HG02970 (cell line): ENCODE results near the gene LAMB1.
"Not testable (repeated sequence)": the region's sequence is repeated elsewhere in the genome, so short reads cannot be mapped to it uniquely, and the experiment has no call there.

Experiments
- ATAC-seq: cut with Tn5 transposase; IDR thresholded peaks from one replicate; pipeline ENCODE4 v1.9.1; 2021; ENCODE audit warnings: mild to moderate bottlenecking, moderate library complexity, moderate number of reproducible peaks; ENCODE audit not compliant: unreplicated experiment, low FRiP score

Gene LAMB1

DNA sequence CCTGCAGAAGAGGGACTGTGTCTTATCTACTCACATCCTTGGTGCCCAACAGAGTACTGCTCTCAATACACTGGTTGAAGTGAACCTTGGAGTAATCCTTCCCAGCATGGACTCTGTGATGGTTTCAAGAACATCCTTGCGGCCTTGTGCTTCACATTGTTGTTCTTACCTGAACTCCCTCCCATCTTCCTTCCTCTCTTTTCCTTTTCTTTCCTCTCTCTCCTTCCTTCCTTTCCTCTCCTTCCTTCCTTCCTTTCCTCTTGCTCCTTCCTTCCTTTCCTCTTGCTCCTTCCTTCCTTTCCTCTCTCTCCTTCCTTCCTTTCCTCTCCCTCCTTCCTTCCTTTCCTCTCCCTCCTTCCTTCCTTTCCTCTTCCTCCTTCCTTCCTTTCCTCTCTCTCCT lies 26.3 kb downstream of the LAMB1 start:
- ATAC-seq = no peak

DNA sequence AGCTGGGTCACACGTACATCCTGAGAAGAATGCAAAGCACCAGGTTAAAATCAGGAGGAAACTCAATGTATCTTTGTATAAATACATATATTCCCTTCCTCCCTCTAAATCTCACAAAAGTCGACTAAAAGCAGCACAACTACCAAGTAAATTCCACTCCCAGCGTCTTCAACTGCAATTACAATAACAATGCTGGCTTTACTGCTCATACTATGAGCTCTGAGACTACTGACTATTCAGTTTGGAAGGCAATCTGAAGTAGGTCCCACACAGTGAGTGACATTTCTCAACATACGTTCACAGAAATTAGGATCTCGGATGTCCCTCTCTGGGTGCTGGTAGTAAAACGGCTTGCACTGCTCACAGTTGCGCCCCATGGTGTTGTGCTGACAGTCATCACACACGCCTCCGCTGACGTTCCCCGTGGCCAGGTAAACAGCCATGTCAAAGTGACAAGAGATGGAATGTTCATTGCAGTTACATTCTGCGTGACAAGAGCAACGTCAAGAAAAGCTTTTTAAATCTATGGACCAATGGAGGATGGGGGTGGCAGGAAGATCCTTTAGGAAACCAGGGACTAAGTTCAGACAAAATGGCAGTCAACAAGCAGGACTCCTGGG lies 27.5 kb downstream of the LAMB1 start:
- ATAC-seq = no peak

DNA sequence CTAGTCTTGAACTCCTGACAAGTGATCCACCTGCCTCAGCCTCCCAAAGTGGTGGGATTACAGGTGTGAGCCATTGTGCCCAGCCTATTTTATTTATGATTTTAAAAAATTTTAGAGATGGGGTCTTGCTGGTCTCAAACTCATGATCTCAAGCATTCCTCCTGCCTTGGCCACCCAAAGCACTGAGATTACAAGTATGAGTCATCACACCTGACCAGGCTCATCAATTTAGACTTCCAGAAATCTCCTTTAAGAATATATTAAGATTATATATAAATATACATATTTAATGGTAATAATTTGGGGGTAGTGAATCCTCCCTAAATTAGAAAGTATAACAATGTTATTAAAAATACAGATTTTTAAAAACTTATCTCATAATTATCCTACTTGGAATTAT lies 29.1 kb downstream of the LAMB1 start:
- ATAC-seq = no peak

DNA sequence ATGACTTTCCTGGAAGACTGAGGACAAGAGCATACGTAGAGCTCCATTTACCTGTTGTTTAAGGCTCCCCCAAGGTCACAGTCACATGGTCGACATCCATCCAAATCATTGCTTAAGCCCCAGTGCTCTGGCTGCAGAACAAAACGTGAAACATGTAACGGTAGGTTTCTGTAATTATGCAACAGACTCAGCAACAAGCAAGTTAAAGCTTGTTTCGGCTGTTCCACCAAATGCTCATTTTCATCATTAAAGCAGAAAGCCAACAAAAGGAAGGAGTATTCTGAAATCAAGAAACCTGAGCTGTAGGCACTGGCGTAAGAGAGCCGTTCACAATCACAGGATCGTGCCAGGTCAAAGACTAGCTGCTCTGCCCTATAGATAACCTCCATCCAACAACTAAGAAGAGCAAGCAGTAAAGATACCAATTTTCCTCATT lies 30.0 kb downstream of the LAMB1 start:
- no peak for ATAC-seq

DNA sequence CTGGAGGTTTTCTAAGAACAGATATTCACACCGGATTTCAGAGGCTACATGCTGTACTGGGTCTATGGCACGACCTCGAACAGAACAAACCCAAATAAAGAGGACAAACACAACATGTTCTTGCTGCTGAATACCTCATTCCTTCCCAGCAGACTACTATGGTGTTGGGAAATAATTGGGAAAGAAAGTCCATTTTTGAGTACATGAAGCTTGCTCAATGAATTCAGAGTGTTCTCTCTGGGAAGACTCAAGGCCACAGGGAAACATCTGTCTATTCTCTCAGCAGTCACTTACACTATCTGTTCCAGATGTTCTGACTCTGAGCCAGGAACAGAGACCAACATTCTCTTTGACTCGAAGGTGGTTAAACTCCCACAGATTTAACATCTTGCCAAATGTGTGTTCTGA lies 30.9 kb downstream of the LAMB1 start:
- no peak for ATAC-seq

DNA sequence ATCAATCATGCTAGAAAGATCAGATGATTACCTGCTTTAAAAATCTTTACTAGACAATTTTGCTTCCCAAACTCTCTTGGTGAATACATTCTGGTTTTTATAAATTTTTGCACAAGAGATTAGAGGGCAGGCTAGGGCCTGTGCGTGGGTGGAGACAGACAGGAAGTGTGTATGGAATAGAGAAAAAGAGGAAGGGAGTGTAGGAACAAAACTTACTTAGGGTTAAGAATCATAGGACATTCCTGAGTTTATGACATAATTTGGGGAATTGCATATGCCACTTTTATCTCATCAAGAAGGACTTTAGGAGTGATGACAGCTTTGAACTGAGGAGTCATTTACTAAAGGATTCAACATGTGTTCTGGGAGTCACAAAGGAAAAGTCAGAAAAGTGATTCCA lies 31.3 kb downstream of the LAMB1 start:
- ATAC-seq = no peak

DNA sequence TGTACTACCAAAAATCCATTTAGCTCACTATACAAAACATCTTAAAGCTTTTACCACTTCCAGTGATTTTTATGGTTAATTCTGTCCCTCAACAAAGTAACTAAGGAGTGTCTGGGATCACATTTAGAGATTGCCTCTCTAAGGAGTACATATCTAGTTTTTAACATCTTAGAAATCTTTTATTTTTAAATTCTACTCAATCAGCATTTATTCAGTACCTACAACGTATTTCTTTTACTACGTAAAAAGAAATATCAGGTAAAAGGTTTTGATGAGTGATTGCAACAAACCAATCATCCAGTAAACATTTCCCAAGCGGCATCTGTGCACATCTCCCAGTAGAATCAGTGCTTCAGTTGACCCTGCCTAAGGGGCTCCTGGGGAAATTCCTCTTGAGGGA lies 31.9 kb downstream of the LAMB1 start:
- no peak for ATAC-seq

DNA sequence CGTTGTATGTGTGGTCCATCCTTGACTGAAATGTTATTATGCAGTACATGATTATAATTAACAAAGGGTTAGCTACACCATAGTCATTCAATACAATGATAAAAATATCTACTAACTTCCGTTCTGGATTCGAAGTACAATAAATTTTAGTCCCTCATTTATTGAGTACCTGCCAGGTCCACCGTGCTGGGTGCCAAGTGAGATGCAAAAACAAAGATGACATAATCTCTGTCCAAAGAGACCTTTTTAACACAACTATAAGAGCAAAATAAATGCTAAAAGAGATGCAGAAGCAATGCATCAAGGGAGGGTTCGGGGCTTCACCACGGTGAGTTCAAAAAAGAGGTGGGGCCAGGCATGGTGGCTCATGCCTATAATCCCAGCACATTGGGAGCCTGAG lies 33.1 kb downstream of the LAMB1 start:
- ATAC-seq = no peak

DNA sequence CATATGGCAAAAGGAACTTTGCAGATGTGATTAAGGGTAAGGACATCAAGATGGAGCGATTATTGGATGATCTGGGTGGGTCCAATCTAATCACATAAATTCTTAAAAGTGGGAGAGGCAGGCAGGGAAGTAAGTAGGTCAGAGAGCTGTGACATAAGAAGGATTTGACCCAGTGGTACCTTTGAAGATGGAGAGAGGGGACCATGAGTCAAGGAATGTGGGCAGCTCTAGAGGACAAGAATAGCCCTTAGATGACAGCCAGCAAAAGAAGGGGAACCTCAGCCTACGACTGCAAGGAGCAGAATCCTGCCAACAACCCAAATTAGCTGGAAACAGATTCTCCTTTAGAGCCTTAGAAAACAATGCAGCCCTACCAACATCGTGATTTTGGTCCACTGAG lies 34.5 kb downstream of the LAMB1 start:
- no peak for ATAC-seq

DNA sequence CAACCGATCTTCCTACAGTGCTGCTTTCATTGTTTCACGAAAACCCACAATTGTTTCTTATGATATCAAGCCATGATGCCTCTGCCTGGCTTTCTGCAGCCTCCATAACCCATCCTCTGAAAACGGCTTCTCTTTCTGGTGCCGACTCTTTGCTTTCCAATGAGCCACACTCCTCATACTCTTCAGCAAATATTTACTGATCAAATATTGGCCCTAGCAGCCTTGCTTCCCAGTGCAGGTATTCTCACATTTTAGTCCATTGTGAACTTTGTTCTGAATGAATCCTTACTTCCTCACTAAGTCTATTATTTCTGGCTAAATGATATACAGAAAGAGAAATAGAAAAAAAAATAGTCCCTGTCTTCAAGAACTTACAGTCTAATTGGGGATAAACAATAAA lies 35.5 kb downstream of the LAMB1 start:
- ATAC-seq = no peak

DNA sequence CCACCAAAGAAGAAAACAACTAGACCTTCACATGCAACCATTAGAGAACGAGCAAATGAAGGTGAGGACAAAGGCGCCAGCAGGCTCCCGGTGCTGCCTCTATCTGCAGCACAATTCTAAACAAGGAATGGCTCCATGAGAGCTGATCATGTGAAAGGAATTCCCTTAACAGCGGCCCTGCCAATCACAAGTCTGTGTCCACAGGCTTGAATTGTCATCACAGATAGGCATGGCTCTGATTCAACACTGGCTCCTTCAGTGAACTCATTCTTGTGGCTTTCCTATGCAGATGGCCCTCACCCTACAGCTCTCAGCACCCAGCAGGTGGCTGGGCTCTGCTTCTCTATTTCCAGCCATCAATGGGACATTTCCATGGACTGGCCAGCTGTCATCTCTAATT lies 36.2 kb downstream of the LAMB1 start:
- no peak for ATAC-seq

DNA sequence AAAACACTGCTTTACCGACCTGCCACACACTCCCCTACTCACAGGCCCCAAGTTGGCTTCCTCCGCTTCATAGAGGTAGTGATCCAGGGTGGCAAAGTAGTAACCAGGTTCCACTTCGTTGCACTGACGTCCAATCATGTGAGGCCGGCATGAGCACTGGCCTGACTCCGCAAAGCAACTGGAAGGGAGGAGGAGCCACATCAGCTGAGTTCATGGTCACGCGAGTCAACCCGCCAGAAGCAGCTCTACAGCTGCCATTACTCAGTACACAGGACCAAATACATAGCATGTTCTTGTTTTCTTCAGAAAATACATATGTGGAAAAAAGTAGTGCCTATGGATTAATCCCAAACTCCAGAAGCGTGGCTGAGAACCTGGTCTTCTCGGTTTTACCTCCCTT lies 38.5 kb downstream of the LAMB1 start:
- ATAC-seq = no peak

DNA sequence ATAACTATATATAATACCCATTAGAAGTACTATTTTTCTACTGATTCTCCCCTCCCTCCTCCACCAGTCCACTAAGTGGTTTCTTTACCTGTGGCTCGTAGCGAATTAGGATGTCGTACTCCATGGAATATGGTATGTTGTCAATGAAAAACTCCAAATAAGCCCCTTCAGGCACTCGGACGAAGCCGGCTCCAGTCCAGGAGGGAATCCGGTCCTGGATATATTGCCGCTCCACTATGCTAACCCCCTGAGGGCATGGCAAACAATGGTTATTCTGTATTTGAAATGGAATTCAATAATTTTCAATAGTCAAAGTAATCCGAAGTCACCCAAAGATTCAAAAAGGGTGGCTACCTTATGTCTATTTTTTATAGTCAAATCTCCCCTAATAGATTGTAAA lies 40.1 kb downstream of the LAMB1 start:
- ATAC-seq = no peak

DNA sequence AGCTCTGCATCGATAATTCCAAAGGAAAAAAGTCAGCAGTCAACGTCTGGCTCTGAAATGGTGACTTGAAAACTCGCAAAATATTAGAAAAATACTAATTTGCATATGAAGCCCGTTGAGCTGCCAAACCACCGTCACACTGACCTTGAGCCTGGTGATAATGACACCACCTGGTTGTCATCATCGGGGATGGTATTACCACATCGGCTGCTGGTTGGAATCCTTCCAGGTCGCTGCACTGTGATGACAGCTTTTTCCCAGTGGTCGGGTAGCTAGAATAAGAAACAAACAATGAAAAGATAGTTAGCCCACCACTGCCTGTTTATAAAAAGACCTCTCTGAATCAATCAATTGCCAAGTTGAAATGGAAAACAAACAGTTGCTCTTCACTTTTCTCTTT lies 41.6 kb downstream of the LAMB1 start:
- no peak for ATAC-seq

DNA sequence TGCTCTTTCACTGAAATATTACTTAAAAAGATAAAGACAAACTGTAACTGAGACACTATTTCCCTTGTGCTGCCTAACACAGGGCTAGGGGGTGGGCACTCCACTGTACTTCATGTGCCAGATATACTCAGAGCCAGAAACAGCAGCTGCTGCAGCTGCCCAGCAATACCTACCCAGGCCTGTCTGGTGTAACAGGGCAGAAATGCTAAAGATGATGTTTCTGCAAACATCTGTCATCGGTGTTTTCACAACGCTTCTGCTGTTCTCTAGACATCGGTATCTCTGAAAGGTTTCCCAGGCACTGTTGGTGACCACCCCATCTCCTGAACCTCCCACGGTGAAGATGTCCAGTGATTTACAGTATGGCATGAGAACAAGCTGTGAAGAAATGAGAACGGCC lies 42.7 kb downstream of the LAMB1 start:
- ATAC-seq = no peak

DNA sequence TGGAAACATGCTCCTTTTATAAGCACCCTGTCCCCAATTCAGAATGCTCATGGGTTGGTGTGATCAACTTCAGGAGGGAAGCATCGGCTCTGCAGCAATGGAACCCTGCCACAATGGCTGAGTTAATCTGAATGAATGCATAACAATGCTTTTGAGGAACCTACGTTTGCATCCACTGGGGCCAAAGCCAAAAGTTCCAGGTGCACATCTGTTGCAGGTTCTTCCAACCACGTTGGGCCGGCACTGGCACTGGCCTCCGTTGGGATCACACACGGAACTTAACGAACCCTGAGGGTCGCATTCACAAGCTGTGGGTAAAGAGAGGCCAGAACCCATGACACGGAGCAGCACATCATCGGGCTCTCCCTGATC lies 43.4 kb downstream of the LAMB1 start:
- ATAC-seq = no peak

DNA sequence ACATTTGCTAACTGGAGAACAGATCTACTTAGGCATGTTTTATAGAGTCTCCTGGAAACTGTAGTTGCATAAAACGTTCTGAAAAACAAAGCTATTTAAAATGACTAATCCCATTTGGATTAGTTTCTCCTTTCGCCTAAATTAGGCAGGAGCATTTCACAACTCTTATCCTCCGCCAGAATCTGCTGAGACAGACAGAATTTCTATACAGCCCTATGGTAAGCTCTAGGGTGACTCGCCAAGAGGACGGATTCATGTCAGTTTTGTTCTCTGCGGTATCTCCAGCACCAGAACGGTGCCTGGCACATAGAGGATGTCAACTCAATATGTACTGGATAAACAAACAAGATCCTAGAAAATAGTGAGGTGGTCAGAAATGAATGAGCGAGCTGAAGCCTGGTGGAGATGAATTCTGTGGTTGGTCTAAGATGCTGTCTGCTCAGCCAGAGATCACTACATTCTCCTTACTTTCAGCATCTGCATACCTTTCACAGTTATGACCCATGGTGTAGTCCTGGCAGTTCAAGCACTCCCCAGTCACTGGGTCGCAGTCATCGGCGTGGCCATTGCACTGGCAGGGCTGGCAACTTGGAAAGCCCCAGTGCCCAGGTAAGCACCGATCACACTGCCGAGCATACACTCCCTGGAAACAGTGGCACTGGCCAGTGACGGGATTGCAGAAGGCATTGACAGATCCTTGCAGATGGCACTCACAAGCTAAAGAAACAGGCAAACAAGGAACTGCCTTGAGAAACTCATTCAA lies 44.0 kb downstream of the LAMB1 start:
- ATAC-seq = no peak

DNA sequence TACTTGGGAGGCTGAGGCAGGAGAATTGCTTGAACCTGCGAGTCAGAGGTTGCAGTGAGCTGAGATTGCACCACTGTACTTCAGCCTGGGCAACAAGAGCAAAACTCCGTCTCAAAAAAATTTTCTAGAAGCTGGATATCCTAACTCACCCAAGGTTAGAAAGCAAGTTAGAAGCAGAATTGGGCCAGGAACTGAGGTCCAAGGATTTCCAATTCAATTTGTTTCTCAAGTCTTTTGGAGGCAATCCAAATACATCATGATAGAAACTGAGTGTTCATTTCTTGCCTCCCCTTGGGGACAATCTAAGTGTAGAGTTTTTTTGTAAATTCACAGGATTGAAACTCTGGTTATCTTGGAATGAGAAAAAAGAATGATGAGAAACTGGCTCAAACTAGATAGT lies 45.5 kb downstream of the LAMB1 start:
- ATAC-seq = no peak

DNA sequence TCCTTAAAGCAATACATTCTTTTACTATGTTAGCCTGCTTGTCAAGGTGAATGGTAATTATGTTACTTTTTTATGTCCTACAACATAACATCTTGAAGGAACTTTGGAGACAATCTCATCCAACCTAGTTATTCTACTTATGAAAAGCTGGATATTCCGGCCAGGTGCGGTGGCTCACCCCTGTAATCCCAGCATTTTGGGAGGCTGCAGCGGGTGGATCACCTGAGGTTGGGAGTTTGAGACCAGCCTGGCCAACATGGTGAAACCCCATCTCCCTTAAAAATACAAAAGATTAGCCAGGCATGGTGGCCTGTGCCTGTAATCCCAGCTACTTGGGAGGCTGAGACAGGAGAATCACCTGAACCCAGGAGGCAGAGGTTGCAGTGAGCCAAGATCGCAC lies 46.0 kb downstream of the LAMB1 start:
- ATAC-seq = not testable (repeated sequence)

DNA sequence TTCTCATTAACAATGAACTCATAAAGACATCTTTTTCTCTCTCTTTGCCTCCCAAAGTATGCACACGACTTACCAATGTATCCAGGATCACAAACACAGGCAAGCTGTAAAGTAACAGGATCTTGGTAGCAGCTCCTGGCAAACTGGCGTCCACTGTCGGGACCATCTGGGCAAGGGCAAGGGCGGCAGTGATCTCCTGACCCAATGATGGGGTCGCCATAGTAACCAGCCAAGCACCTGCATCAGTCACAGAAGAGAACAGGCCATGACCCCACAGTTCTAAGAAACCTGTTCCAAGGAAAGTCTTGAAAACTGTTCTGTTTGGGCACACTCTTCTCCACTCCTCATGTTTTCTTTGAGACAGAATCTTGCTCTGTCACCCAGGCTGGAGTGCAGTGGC lies 47.6 kb downstream of the LAMB1 start:
- no peak for ATAC-seq

DNA sequence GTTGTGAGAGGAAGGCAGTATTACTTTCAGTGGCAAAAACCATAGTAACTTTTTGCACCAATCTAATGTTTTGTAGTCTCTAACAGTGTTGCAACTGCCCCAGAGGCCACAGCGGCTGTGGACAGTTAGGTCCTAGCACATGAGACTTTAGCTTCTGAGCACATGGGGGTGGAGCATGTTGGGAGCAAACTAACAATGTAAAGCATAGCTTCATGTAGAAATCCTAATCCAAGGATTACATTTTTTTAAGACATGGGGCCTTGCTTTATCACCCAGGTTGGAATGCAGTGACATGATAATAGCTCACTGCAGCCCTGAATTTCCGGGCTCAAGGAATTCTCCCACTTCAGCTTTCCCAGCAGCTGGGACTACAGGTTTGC lies 49.0 kb downstream of the LAMB1 start:
- ATAC-seq = no peak

DNA sequence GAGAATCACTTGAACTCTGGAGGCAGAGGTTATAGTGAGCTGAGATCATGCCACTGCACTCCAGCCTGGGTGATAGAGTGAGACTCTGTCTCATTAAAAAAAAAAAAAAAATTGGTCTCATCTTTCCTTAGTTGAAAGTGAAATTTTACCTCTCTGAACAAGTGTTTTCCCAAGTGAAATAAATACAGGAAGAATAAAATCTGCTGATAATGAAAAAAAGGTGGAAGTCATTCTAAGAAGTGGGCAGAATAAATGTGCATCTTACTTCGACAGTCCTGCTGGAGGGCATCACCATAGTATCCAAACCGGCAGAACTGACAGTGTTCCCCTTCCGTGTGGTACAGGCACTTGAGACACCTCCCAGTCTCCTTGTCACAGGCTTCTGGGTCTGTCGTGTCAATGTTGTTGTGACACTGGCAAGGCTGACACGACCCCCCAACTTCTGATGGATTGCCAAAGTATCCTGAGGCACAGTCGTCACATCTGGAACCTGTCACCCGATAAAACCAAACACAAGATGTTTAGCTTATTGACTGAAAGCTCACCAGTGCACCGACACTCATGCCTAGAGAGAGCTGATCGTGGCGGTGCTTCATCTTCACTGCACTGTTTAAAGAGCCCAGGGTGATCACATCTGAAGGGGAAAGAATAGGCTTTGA lies 49.6 kb downstream of the LAMB1 start:
- no peak for ATAC-seq
